ENCODE results near the gene SOX18. TPM values are rescaled to one million over a fixed set of nuclear protein-coding genes. Genes with fewer than 3 reads are reported as not detected.

SOX18 gene
- total and polyA plus RNA-seq, 2 of the 8 experiments (the other 6 are each of a cell fraction or from before 2014, with no cell fraction given): 0.09 TPM; not detected in 1

DNA sequence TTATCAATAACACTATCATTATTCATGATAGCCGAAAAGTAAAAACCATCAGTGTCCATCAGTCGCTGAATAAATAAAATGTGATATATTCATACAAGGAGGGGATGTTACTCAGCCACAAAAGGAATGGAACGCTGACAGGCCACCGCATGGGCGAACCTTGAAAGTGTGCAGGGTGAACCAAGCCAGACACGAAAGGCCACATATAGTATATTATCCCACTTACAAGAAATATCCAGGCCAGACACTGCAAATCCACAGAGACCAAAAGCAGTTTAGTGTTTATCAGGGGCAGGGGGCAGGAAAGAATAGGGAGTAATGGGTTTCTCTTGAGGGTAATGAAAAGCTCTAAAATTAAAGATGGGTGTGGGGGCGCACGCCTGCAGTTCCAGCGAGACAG lies 5.7 kb downstream of the SOX18 start:
- 96 to 100% methylated on average over 1 to 9 of the region's 9 CpGs for WGBS, 2 experiments (ENCODE audit: extremely low coverage in 1 of 2, insufficient coverage in 1 of 2, insufficient read length in 1 of 2, insufficient replicate concordance in 2 of 2, low coverage in 1 of 2, low lambda C conversion rate in 2 of 2, missing lambda C conversion rate in 1 of 2)
- peaks cover 0 to 20% (median 8%) of the 10 kb centered on the region in 4 experiments; a peak in 6 of 7 replicates for H3K4me1 ChIP-seq (replicated peaks in 1 of 4; ENCODE audit: control insufficient read depth in 3 of 4, insufficient read depth in 4 of 4, low read length in 3 of 4)
- FAIRE-seq (no peak), DNase-seq (ENCODE audit: low read depth in 1 of 2, low spot score in 2 of 2) (no peak)
- H3K9me3 ChIP-seq (ENCODE audit: insufficient read depth in 2 of 2, low read depth in 1 of 2, low read length in 1 of 2): no peaks in the 10 kb centered on the region
- H2BK20ac ChIP-seq (ENCODE audit: low read length): no peak overlapping the region
- no peaks in the 10 kb centered on the region for H3K79me2 ChIP-seq (ENCODE audit: control insufficient read depth in 1 of 2, insufficient read depth in 2 of 2, low read length in 2 of 2)
- H3K9ac ChIP-seq (replicated peaks in 1 of 4; ENCODE audit: extremely low read depth in 1 of 4, low read depth in 3 of 4, low read length in 3 of 4): no peak overlapping the region
- ChIA-PET POLR2A (ENCODE audit: partially characterized antibody) (interaction anchor here (1.5 to 2.3 kb wide), 3 partner anchors 10 to 76 kb away, joined by 3 to 8 read pairs (median 4); no protein-coding TSS in a partner anchor), CTCF (ENCODE audit: partially characterized antibody) (interaction anchor here (0.8 to 2.7 kb wide), 4 partner anchors 9 to 63 kb away, joined by 3 to 9 read pairs (median 6); partner anchors contain the start of gene PRPF6)
- no peak overlapping the region for H2BK5ac ChIP-seq (ENCODE audit: low read depth, low read length)
- H2AFZ ChIP-seq (ENCODE audit: low read length): no peak overlapping the region
- H4K8ac ChIP-seq (ENCODE audit: extremely low read depth, insufficient read depth, low read length): no peak overlapping the region
- no peak overlapping the region for H3K4me3 ChIP-seq (ENCODE audit: extremely low read depth in 1 of 4, insufficient read depth in 2 of 4, low read depth in 3 of 4, low read length in 4 of 4)
- no peak overlapping the region for H3K14ac ChIP-seq (ENCODE audit: insufficient read length)
- H3K23me2 ChIP-seq (ENCODE audit: low read depth, low read length): peaks cover 4% of the 10 kb centered on the region; the same call in 1 of the 2 replicates
- no peak overlapping the region for H3K56ac ChIP-seq (replicated peaks; ENCODE audit: insufficient read length, low read depth, low read length)
- H3K4ac ChIP-seq (replicated peaks; ENCODE audit: insufficient read length, low read depth, low read length): no peak overlapping the region
- H2BK12ac ChIP-seq (ENCODE audit: low read depth, low read length): no peak overlapping the region
- no peak overlapping the region for H4K5ac ChIP-seq (ENCODE audit: insufficient read length, low read depth, low read length)
- H2BK15ac ChIP-seq (ENCODE audit: low read length): no peak overlapping the region
- H3K4me2 ChIP-seq (ENCODE audit: insufficient read depth in 1 of 2, low read depth in 2 of 2, low read length in 2 of 2): no peak overlapping the region
- H4K91ac ChIP-seq (replicated peaks; ENCODE audit: insufficient read length, low read length): no peak overlapping the region
- H3K18ac ChIP-seq (ENCODE audit: extremely low read depth, low read length): no peak overlapping the region
- no peaks in the 10 kb centered on the region for H3K79me1 ChIP-seq (ENCODE audit: low read depth, low read length)
- H4K20me1 ChIP-seq (replicated peaks in 1 of 2; ENCODE audit: control insufficient read depth in 1 of 2, insufficient read depth in 2 of 2, low read length in 2 of 2): no peaks in the 10 kb centered on the region
- H3K36me3 ChIP-seq (ENCODE audit: control insufficient read depth in 2 of 4, insufficient read depth in 4 of 4, low read length in 3 of 4): peaks cover 0 to 9% (median 0%) of the 10 kb centered on the region in 4 experiments; a peak in 1 of 8 replicates
- no peak overlapping the region for H3K23ac ChIP-seq (ENCODE audit: insufficient read length)
- TF ChIP-seq, protein P1, sequence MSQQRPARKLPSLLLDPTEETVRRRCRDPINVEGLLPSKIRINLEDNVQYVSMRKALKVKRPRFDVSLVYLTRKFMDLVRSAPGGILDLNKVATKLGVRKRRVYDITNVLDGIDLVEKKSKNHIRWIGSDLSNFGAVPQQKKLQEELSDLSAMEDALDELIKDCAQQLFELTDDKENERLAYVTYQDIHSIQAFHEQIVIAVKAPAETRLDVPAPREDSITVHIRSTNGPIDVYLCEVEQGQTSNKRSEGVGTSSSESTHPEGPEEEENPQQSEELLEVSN (IDR thresholded peaks at IDR 0.05): no peak
- TF ChIP-seq SIN3A (conservative IDR thresholded peaks at IDR 0.05 in 1 of 2, IDR thresholded peaks at IDR 0.05 in 1 of 2; ENCODE audit: low read depth in 1 of 2, low read length in 2 of 2) (no peak), CREB1 (IDR thresholded peaks at IDR 0.05) (no peak), SAP30 (IDR thresholded peaks at IDR 0.05; ENCODE audit: insufficient read depth, insufficient replicate concordance, low read length) (no peak), RFX5 (IDR thresholded peaks at IDR 0.05; ENCODE audit: borderline replicate concordance, low read depth, low read length) (no peak), POLR2A (IDR thresholded peaks at IDR 0.05; ENCODE audit: control extremely low read depth in 1 of 2, low read depth in 2 of 2, low read length in 2 of 2) (no peak), RNF2 (IDR thresholded peaks at IDR 0.05; ENCODE audit: borderline replicate concordance, low read depth, low read length, missing control alignments, poor library complexity, severe bottlenecking) (no peak), BRCA1 (IDR thresholded peaks at IDR 0.05; ENCODE audit: low read depth, low read length) (no peak), RAD21 (IDR thresholded peaks at IDR 0.05 in 1 of 2, conservative IDR thresholded peaks at IDR 0.05 in 1 of 2; ENCODE audit: low read depth in 2 of 2, low read length in 2 of 2) (no peak), KDM5A (IDR thresholded peaks at IDR 0.05; ENCODE audit: low read length) (no peak), RBBP5 (IDR thresholded peaks at IDR 0.05; ENCODE audit: borderline replicate concordance, low read depth, low read length) (no peak)
- TF ChIP-seq, protein P2, sequence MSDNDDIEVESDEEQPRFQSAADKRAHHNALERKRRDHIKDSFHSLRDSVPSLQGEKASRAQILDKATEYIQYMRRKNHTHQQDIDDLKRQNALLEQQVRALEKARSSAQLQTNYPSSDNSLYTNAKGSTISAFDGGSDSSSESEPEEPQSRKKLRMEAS (IDR thresholded peaks at IDR 0.05): no peak
- no peak overlapping the region for H2BK120ac ChIP-seq (replicated peaks; ENCODE audit: low read depth, low read length)
- H3K27me3 ChIP-seq (replicated peaks in 1 of 4; ENCODE audit: control insufficient read depth in 3 of 4, extremely low read depth in 1 of 4, insufficient read depth in 3 of 4, low read length in 3 of 4): peaks cover 38 to 85% (median 78%) of the 10 kb centered on the region in 4 experiments
- no peak overlapping the region for H2AK5ac ChIP-seq (ENCODE audit: low read depth, low read length)
- no peak overlapping the region for H3K27ac ChIP-seq (ENCODE audit: low read depth, low read length)

All from H1 (cell line).